GM21529 (cell line): ENCODE data around the gene NLGN1.

ENCODE experiments used
- ATAC-seq: cut with Tn5 transposase; IDR thresholded peaks from one replicate; pipeline ENCODE4 v1.9.1; 2021; ENCODE audit not compliant: unreplicated experiment

NLGN1 gene

GRCh38 chr3:173893066-173893465, 495.5 kb downstream of the NLGN1 start:
- ATAC-seq: no peak

GRCh38 chr3:173893835-173894234, 496.3 kb downstream of the NLGN1 start:
- no peak for ATAC-seq

- no peak for ATAC-seq
These were observed 500.1 kb downstream of the NLGN1 start for GRCh38 chr3:173897631-173898030.

GRCh38 chr3:173901649-173902048, 504.1 kb downstream of the NLGN1 start:
- no peak for ATAC-seq

GRCh38 chr3:173902401-173902800, 504.9 kb downstream of the NLGN1 start:
- ATAC-seq: no peak

GRCh38 chr3:173902871-173903270, 505.3 kb downstream of the NLGN1 start:
- ATAC-seq: no peak

GRCh38 chr3:173905381-173905780, 507.8 kb downstream of the NLGN1 start:
- no peak for ATAC-seq

- no peak for ATAC-seq
These were observed 513.9 kb downstream of the NLGN1 start for GRCh38 chr3:173911446-173911845.

- ATAC-seq: no peak
These were observed 514.6 kb downstream of the NLGN1 start for GRCh38 chr3:173912126-173912525.

GRCh38 chr3:173913397-173913796, 515.9 kb downstream of the NLGN1 start:
- ATAC-seq: no peak

- no peak for ATAC-seq
These were observed 516.5 kb downstream of the NLGN1 start for GRCh38 chr3:173913974-173914421.

- ATAC-seq: no peak
These were observed 519.3 kb downstream of the NLGN1 start for GRCh38 chr3:173916799-173917198.

- no peak for ATAC-seq
These were observed 522.8 kb downstream of the NLGN1 start for GRCh38 chr3:173920386-173920785.

GRCh38 chr3:173921732-173922131, 524.2 kb downstream of the NLGN1 start:
- ATAC-seq: no peak

- no peak for ATAC-seq
These were observed 525.7 kb downstream of the NLGN1 start for GRCh38 chr3:173923204-173923603.

- no peak for ATAC-seq
These were observed 532.7 kb downstream of the NLGN1 start for GRCh38 chr3:173930251-173930650.

- ATAC-seq: no peak
These were observed 535.1 kb downstream of the NLGN1 start for GRCh38 chr3:173932624-173933023.

- no peak for ATAC-seq
These were observed 535.6 kb downstream of the NLGN1 start for GRCh38 chr3:173933113-173933512.

GRCh38 chr3:173936316-173936715, 538.8 kb downstream of the NLGN1 start:
- no peak for ATAC-seq

GRCh38 chr3:173938159-173938558, 540.6 kb downstream of the NLGN1 start:
- ATAC-seq: no peak

- ATAC-seq: no peak
These were observed 541.1 kb downstream of the NLGN1 start for GRCh38 chr3:173938616-173939015.

- ATAC-seq: no peak
These were observed 541.8 kb downstream of the NLGN1 start for GRCh38 chr3:173939331-173939730.

GRCh38 chr3:173943264-173943663, 545.7 kb downstream of the NLGN1 start:
- no peak for ATAC-seq

- no peak for ATAC-seq
These were observed 547.6 kb downstream of the NLGN1 start for GRCh38 chr3:173945170-173945569.
